WTC11 (cell line): ENCODE results near the gene HLCS. TPM values are rescaled to one million over a fixed set of nuclear protein-coding genes. Genes with fewer than 3 reads are reported as not detected.

Source experiments
- ATAC-seq: fragments of 200-7000 bp; cut with Tn5 transposase; 2 replicates; pipeline ENCODE4 v1.10.0; 2021; ENCODE audit warnings: mild to moderate bottlenecking, moderate library complexity
- CTCF ChIA-PET: fragments of 300-600 bp; sonication (Branson Sonifier 250); formaldehyde crosslinking; loops from one replicate; lab custom pipeline; 2021; ENCODE audit warnings: antibody characterized with exemption; lab: Charles Lee
- POLR2A ChIA-PET: fragments of 350-600 bp; sonication (Branson Sonifier 250); formaldehyde crosslinking; loops from one replicate; lab custom pipeline; 2021; ENCODE audit warnings: antibody characterized with exemption; lab: Charles Lee
- DNase-seq: peaks from one replicate; pipeline ENCODE4 v3.0.0; 2021; ENCODE audit warnings: low spot score
- H3K27ac Mint-ChIP-seq: 2 replicates; pipeline ENCODE4 v1.8.0; 2021; ENCODE audit warnings: mixed read lengths
- H3K27me3 Mint-ChIP-seq: 2 replicates; pipeline ENCODE4 v1.8.0; 2021; ENCODE audit warnings: low read depth, mild to moderate bottlenecking, moderate library complexity, mixed read lengths
- H3K36me3 Mint-ChIP-seq: 2 replicates; pipeline ENCODE4 v1.8.0; 2021; ENCODE audit warnings: mixed read lengths
- H3K4me1 Mint-ChIP-seq: 2 replicates; pipeline ENCODE4 v1.8.0; 2022; ENCODE audit warnings: mixed read lengths
- H3K4me3 Mint-ChIP-seq: 2 replicates; pipeline ENCODE4 v1.8.0; 2021; ENCODE audit warnings: mild to moderate bottlenecking, moderate library complexity, mixed read lengths
- H3K9me3 Mint-ChIP-seq: 2 replicates; pipeline ENCODE4 v1.8.0; 2021; ENCODE audit warnings: mixed read lengths
- GABPB1 ChIP-seq: sonication (generic); formaldehyde crosslinking; IDR thresholded peaks from 2 replicates; pipeline ENCODE4 v1.8.1; 2023; ENCODE audit warnings: mild to moderate bottlenecking, missing genetic modification reagents
- ZNF263 ChIP-seq: sonication (generic); formaldehyde crosslinking; IDR thresholded peaks from 2 replicates; pipeline ENCODE4 v1.8.1; 2022; ENCODE audit warnings: low read depth, mild to moderate bottlenecking, moderate library complexity, missing genetic modification reagents
- total RNA-seq: library from RNA; stranded (reverse); gene quantifications from 3 replicates; pipeline ENCODE4 v1.2.3, GENCODE V29; 2021
- TF ChIP-seq, protein P1 (sequence below): sonication (generic); formaldehyde crosslinking; IDR thresholded peaks from 2 replicates; pipeline ENCODE4 v1.8.0; 2022; ENCODE audit warnings: missing genetic modification reagents
- TF ChIP-seq, protein P2 (sequence below): fragments of 250-450 bp; sonication (Bioruptor Pico); IDR thresholded peaks from 2 replicates; pipeline ENCODE4 v1.9.0; 2021; ENCODE audit warnings: moderate library complexity, mild to moderate bottlenecking, inconsistent platforms, borderline replicate concordance
- TF ChIP-seq, protein P3 (sequence below): fragments of 250-450 bp; sonication (Bioruptor Pico); IDR thresholded peaks from 2 replicates; pipeline ENCODE4 v1.9.0; 2021; ENCODE audit warnings: mild to moderate bottlenecking, borderline replicate concordance
- TF ChIP-seq, protein P4 (sequence below): sonication (generic); formaldehyde crosslinking; IDR thresholded peaks from 2 replicates; pipeline ENCODE4 v1.8.1; 2023; ENCODE audit warnings: mild to moderate bottlenecking, missing genetic modification reagents
- TF ChIP-seq, protein P5 (sequence below): sonication (generic); formaldehyde crosslinking; conservative IDR thresholded peaks from 2 replicates; pipeline ENCODE4 v1.8.1; 2023; ENCODE audit warnings: mild to moderate bottlenecking, low read depth, missing genetic modification reagents, moderate library complexity
- TF ChIP-seq, protein P6 (sequence below): sonication (generic); formaldehyde crosslinking; conservative IDR thresholded peaks from 2 replicates; pipeline ENCODE4 v1.8.1; 2022; ENCODE audit warnings: mild to moderate bottlenecking, missing genetic modification reagents

The HLCS gene
- total RNA-seq, 1 experiment from 2014 or later = 9.3 TPM

DNA sequence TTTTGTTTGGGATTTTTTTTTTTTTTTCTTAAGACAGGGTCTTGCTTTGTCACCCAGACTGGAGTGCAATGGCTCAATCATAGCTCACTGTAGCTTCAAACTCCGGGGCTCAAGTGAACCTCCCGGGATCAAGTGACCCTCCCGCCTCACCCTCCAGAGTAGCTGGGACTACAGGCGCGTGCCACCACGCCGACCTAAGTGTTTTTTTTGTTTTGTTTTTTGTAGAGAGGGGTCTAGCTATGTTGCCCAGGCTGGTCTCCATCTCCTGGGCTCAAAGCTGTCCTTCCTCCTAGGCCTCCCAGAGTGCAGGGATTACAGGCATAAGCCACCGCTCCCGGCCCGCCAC is 776 bp downstream of the HLCS start (continued):
- TF ChIP-seq, protein P1, sequence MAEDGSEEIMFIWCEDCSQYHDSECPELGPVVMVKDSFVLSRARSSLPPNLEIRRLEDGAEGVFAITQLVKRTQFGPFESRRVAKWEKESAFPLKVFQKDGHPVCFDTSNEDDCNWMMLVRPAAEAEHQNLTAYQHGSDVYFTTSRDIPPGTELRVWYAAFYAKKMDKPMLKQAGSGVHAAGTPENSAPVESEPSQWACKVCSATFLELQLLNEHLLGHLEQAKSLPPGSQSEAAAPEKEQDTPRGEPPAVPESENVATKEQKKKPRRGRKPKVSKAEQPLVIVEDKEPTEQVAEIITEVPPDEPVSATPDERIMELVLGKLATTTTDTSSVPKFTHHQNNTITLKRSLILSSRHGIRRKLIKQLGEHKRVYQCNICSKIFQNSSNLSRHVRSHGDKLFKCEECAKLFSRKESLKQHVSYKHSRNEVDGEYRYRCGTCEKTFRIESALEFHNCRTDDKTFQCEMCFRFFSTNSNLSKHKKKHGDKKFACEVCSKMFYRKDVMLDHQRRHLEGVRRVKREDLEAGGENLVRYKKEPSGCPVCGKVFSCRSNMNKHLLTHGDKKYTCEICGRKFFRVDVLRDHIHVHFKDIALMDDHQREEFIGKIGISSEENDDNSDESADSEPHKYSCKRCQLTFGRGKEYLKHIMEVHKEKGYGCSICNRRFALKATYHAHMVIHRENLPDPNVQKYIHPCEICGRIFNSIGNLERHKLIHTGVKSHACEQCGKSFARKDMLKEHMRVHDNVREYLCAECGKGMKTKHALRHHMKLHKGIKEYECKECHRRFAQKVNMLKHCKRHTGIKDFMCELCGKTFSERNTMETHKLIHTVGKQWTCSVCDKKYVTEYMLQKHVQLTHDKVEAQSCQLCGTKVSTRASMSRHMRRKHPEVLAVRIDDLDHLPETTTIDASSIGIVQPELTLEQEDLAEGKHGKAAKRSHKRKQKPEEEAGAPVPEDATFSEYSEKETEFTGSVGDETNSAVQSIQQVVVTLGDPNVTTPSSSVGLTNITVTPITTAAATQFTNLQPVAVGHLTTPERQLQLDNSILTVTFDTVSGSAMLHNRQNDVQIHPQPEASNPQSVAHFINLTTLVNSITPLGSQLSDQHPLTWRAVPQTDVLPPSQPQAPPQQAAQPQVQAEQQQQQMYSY = no peak
- no peak for TF ChIP-seq ZNF263 (CRISPR knock-in tag)

DNA sequence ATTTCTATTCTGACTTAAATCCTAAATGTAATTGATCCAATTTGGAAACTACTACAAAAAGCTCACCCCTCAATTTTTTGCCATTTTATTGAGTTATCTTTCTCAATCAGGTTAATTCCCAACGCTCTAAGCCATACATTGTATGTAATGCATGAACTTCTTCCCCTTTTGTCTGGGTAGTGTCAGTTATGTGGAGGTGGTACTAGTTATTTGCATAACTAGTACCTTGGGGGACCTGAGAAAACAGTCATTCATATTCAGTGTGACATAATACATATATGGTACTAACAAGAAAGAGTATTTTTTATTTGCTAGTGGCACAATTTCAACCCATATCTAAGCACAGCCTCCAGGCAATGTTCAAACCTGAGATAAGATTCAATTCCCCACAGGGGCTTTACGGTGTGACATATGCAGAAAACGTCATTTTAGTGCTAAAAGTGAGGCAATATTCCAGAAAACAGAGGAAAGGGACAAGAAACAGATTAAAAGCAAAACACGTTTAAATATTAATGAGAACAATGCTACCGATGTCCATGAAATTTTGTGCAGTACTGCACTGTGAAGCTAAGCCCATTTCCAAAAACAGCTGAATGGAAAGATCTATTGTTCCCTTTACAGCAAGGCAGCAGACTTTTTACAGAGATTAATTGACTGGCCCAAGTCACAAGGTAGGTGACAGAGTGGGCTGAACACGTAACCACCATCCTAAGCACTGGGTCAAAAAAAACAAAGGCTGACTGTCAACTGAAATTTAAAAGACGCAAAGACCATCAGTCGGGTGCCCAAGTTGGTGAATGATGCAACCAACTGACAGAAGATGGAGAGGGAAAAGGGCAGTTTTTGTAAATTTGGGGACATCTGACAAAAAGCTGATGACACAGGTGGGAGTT is 1.4 kb downstream of the HLCS start:
- Mint-ChIP-seq H3K27ac (peak overlapping the region; percentile 74), H3K4me1 (peaks cover 13% of the 10 kb centered on the region), H3K36me3 (0 out of 2 replicates have a peak, but pooled peaks cover 5% of the 10 kb centered on the region), H3K4me3 (peak overlapping the region; percentile 75), H3K9me3 (no peaks in the 10 kb centered on the region), H3K27me3 (no peaks in the 10 kb centered on the region)
- DNase-seq = no peak
- no peak for ATAC-seq
- peak; percentile 86 for TF ChIP-seq GABPB1
- TF ChIP-seq, protein P2, sequence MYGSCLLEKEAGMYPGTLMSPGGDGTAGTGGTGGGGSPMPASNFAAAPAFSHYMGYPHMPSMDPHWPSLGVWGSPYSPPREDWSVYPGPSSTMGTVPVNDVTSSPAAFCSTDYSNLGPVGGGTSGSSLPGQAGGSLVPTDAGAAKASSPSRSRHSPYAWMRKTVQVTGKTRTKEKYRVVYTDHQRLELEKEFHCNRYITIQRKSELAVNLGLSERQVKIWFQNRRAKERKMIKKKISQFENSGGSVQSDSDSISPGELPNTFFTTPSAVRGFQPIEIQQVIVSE (CRISPR knock-in tag) = no peak
- ChIA-PET POLR2A (interaction anchor here (1.6 kb wide), 1 partner anchor 18 kb away, joined by 5 read pairs; no protein-coding TSS in a partner anchor), CTCF (interaction anchor here (0.6 to 2.8 kb wide), 9 partner anchors 11 to 334 kb away, joined by 3 to 21 read pairs (median 6); no protein-coding TSS in a partner anchor)

DNA sequence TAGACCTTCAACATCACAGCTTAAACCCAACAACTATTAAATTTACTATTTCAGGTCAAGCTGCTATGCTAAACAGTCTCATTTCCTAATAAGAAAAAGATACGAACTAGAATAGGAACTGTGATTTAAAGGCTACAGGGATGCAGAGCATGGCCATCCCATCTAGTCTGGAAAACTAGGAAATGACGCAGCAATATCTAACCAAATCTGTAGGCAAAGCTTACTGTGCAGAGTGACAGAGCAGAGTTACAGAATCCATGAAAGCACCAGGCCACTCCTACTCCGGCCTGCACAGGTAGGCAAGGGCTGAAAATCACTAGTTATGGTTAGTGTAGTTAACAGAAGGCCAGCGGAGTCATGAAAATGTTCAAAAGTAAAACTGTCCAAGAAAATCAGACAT is 2.1 kb downstream of the HLCS start:
- DNase-seq (no peak), ATAC-seq (no peak)
- TF ChIP-seq, protein P3, sequence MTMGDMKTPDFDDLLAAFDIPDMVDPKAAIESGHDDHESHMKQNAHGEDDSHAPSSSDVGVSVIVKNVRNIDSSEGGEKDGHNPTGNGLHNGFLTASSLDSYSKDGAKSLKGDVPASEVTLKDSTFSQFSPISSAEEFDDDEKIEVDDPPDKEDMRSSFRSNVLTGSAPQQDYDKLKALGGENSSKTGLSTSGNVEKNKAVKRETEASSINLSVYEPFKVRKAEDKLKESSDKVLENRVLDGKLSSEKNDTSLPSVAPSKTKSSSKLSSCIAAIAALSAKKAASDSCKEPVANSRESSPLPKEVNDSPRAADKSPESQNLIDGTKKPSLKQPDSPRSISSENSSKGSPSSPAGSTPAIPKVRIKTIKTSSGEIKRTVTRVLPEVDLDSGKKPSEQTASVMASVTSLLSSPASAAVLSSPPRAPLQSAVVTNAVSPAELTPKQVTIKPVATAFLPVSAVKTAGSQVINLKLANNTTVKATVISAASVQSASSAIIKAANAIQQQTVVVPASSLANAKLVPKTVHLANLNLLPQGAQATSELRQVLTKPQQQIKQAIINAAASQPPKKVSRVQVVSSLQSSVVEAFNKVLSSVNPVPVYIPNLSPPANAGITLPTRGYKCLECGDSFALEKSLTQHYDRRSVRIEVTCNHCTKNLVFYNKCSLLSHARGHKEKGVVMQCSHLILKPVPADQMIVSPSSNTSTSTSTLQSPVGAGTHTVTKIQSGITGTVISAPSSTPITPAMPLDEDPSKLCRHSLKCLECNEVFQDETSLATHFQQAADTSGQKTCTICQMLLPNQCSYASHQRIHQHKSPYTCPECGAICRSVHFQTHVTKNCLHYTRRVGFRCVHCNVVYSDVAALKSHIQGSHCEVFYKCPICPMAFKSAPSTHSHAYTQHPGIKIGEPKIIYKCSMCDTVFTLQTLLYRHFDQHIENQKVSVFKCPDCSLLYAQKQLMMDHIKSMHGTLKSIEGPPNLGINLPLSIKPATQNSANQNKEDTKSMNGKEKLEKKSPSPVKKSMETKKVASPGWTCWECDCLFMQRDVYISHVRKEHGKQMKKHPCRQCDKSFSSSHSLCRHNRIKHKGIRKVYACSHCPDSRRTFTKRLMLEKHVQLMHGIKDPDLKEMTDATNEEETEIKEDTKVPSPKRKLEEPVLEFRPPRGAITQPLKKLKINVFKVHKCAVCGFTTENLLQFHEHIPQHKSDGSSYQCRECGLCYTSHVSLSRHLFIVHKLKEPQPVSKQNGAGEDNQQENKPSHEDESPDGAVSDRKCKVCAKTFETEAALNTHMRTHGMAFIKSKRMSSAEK (CRISPR knock-in tag) = no peak
- TF ChIP-seq, protein P4, sequence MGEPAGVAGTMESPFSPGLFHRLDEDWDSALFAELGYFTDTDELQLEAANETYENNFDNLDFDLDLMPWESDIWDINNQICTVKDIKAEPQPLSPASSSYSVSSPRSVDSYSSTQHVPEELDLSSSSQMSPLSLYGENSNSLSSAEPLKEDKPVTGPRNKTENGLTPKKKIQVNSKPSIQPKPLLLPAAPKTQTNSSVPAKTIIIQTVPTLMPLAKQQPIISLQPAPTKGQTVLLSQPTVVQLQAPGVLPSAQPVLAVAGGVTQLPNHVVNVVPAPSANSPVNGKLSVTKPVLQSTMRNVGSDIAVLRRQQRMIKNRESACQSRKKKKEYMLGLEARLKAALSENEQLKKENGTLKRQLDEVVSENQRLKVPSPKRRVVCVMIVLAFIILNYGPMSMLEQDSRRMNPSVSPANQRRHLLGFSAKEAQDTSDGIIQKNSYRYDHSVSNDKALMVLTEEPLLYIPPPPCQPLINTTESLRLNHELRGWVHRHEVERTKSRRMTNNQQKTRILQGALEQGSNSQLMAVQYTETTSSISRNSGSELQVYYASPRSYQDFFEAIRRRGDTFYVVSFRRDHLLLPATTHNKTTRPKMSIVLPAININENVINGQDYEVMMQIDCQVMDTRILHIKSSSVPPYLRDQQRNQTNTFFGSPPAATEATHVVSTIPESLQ = no peak
- TF ChIP-seq, protein P5, sequence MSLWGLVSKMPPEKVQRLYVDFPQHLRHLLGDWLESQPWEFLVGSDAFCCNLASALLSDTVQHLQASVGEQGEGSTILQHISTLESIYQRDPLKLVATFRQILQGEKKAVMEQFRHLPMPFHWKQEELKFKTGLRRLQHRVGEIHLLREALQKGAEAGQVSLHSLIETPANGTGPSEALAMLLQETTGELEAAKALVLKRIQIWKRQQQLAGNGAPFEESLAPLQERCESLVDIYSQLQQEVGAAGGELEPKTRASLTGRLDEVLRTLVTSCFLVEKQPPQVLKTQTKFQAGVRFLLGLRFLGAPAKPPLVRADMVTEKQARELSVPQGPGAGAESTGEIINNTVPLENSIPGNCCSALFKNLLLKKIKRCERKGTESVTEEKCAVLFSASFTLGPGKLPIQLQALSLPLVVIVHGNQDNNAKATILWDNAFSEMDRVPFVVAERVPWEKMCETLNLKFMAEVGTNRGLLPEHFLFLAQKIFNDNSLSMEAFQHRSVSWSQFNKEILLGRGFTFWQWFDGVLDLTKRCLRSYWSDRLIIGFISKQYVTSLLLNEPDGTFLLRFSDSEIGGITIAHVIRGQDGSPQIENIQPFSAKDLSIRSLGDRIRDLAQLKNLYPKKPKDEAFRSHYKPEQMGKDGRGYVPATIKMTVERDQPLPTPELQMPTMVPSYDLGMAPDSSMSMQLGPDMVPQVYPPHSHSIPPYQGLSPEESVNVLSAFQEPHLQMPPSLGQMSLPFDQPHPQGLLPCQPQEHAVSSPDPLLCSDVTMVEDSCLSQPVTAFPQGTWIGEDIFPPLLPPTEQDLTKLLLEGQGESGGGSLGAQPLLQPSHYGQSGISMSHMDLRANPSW (CRISPR knock-in tag) = no peak
- TF ChIP-seq, protein P6, sequence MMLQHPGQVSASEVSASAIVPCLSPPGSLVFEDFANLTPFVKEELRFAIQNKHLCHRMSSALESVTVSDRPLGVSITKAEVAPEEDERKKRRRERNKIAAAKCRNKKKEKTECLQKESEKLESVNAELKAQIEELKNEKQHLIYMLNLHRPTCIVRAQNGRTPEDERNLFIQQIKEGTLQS = no peak
- Mint-ChIP-seq H3K27ac (no peak overlapping the region), H3K4me3 (no peak overlapping the region), H3K27me3 (no peaks in the 10 kb centered on the region), H3K9me3 (no peaks in the 10 kb centered on the region), H3K4me1 (peaks cover 17% of the 10 kb centered on the region), H3K36me3 (0 out of 2 replicates have a peak, but pooled peaks cover 5% of the 10 kb centered on the region)
- ChIA-PET POLR2A (no interaction called here), CTCF (interaction anchor here (0.6 kb wide), 1 partner anchor 220 kb away, joined by 3 read pairs; no protein-coding TSS in a partner anchor)
